Upper lobe of right lung (tissue), 1 donor: ENCODE results near the gene COPZ1. TPM values are rescaled to one million over a fixed set of nuclear protein-coding genes. Genes with fewer than 3 reads are reported as not detected.

ENCODE experiments used
- ATAC-seq: fragments of 200-7000 bp; cut with Tn5 transposase; one replicate; pipeline ENCODE4 v1.9.1; 2020; ENCODE audit warnings: mild to moderate bottlenecking, moderate library complexity
- DNase-seq: peaks from one replicate; pipeline ENCODE4 v3.0.0-alpha.2; 2020
- H3K27ac ChIP-seq: fragments of 200-600 bp; one replicate; pipeline ENCODE4 v1.8.0; 2022
- H3K27me3 ChIP-seq: fragments of 200-600 bp; one replicate; pipeline ENCODE4 v1.8.0; 2022; ENCODE audit warnings: mild to moderate bottlenecking
- H3K36me3 ChIP-seq: fragments of 200-600 bp; one replicate; pipeline ENCODE4 v1.8.0; 2022
- H3K4me1 ChIP-seq: fragments of 200-600 bp; one replicate; pipeline ENCODE4 v1.8.0; 2022
- H3K4me3 ChIP-seq: fragments of 200-600 bp; one replicate; pipeline ENCODE4 v1.8.0; 2022; ENCODE audit warnings: mild to moderate bottlenecking
- H3K9me3 ChIP-seq: fragments of 200-600 bp; one replicate; pipeline ENCODE4 v1.8.0; 2022
- CTCF ChIP-seq: fragments of 200-600 bp; IDR thresholded peaks from one replicate; pipeline ENCODE4 v1.8.0; 2022; ENCODE audit warnings: antibody characterized with exemption
- intact Hi-C: fragments of 100-400 bp; cut with DNase I; formaldehyde crosslinking; loops from one replicate; pipeline ENCODE4 v1.11.0; 2022
- total RNA-seq: library from RNA; stranded (reverse); fragmentation: NEBNext Ultra II Directional; extraction: Animal tissue kit (Norgen Biotek cat#: 25700); gene quantifications from one replicate; pipeline ENCODE4 v1.2.1, GENCODE V29; 2021
- donor health status: DM: no; HTN: yes; CAD: no; lungs with severe emphysema.

The COPZ1 gene
- total RNA-seq, 1 donor from 2014 or later: 125 TPM

- no peak for TF ChIP-seq CTCF
- H3K4me3 ChIP-seq: no peak overlapping the region
- H3K27me3 ChIP-seq: no peaks in the 10 kb centered on the region
- peak overlapping the region; percentile 17 for H3K27ac ChIP-seq
- no peaks in the 10 kb centered on the region for H3K9me3 ChIP-seq
- DNase-seq (no peak), ATAC-seq (no peak)
- intact Hi-C loops: no loop called here
- peaks cover 4% of the 10 kb centered on the region for H3K36me3 ChIP-seq
- H3K4me1 ChIP-seq: peaks cover 35% of the 10 kb centered on the region
These were observed 46.6 kb downstream of the COPZ1 start for GRCh38 chr12:54371328-54372112.

- intact Hi-C loops: no loop called here
- Histone ChIP-seq H3K4me1 (peaks cover 35% of the 10 kb centered on the region), H3K4me3 (no peak overlapping the region), H3K27ac (peak overlapping the region; percentile 17), H3K27me3 (no peaks in the 10 kb centered on the region), H3K36me3 (peaks cover 4% of the 10 kb centered on the region), H3K9me3 (no peaks in the 10 kb centered on the region)
- no peak for TF ChIP-seq CTCF
- no peak for DNase-seq
- ATAC-seq: no peak
These were observed 47.3 kb downstream of the COPZ1 start for GRCh38 chr12:54372113-54372806.

GRCh38 chr12:54373649-54374561 is 49.0 kb downstream of the COPZ1 start:
- Histone ChIP-seq H3K27me3 (no peaks in the 10 kb centered on the region), H3K27ac (no peak overlapping the region), H3K4me3 (no peak overlapping the region), H3K9me3 (no peaks in the 10 kb centered on the region), H3K36me3 (peaks cover 4% of the 10 kb centered on the region), H3K4me1 (peaks cover 29% of the 10 kb centered on the region)
- no peak for DNase-seq
- intact Hi-C loops: no loop called here
- no peak for ATAC-seq
- TF ChIP-seq CTCF: no peak

- intact Hi-C loops: no loop called here
- Histone ChIP-seq H3K9me3 (no peaks in the 10 kb centered on the region), H3K4me1 (peaks cover 27% of the 10 kb centered on the region), H3K27ac (no peak overlapping the region), H3K36me3 (peaks cover 4% of the 10 kb centered on the region), H3K27me3 (no peaks in the 10 kb centered on the region), H3K4me3 (no peak overlapping the region)
- DNase-seq: no peak
- no peak for TF ChIP-seq CTCF
- no peak for ATAC-seq
These were observed 49.8 kb downstream of the COPZ1 start for GRCh38 chr12:54374562-54375258.

- Histone ChIP-seq H3K4me3 (no peak overlapping the region), H3K9me3 (no peaks in the 10 kb centered on the region), H3K27me3 (no peaks in the 10 kb centered on the region), H3K4me1 (peaks cover 27% of the 10 kb centered on the region), H3K36me3 (peaks cover 4% of the 10 kb centered on the region), H3K27ac (no peak overlapping the region)
- no peak for DNase-seq
- intact Hi-C loops: no loop called here
- TF ChIP-seq CTCF: no peak
- ATAC-seq: no peak
These were observed 50.3 kb downstream of the COPZ1 start for GRCh38 chr12:54375259-54375579.
